Temporal lobe (tissue), 1 donor: ENCODE measurements around the gene PRDM1. TPM values are rescaled to one million over a fixed set of nuclear protein-coding genes. Genes with fewer than 3 reads are reported as not detected.

Experiments used
- total RNA-seq: library from RNA; depleted of rRNA; stranded (reverse); fragments of >200 nt; gene quantifications from one replicate; pipeline ENCODE4 v1.2.3, GENCODE V29; 2014

Gene PRDM1
- total RNA-seq, 1 donor from 2014 or later, result 1.7 TPM

Other genes with a start within 250 kb of the PRDM1 start
- 39.3 TPM for gene ATG5, start 239.4 kb downstream of the PRDM1 start, total RNA-seq